VCaP (cell line): Measurements from ENCODE around the gene FGF9.

Source experiments
- H3K27ac ChIP-seq: fragments of 450-650 bp; 2 replicates; pipeline ENCODE4 v1.5.1; 2017
- TF ChIP-seq, protein P1 (sequence below): fragments of 450-650 bp; conservative IDR thresholded peaks from 2 replicates; pipeline ENCODE4 v1.5.1; 2017; ENCODE audit warnings: mild to moderate bottlenecking, moderate library complexity

FGF9 gene

DNA sequence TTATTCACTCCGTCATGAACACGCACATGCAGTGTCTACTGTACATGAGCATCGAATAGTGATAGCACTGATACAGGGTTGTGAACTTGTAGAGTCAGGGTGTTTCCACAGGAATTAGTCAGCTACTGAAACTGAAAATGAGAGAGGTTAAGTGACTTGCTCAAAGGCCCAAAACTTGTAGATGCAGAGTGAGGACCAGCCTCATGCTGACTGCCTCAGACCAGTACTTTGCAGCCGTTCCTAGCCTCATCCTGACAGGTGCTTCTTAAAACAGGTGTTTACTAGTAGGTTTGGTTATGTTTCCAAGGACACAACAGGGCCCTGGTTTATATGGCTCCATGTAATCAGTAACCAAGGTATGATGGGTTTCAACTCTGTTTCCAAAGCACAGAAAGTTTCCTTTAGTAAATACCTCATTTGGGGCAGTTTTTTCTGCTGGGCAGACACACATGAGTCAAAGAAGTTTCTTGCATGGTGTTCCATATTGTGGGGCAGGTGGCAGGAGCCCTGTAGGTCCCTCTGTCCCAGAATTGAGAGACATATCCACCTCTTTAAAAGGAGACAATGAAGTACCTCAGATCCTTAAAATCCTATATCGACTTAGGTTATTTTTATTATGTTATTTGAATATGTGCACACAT lies 16.0 kb downstream of the FGF9 start:
- TF ChIP-seq, protein P1, sequence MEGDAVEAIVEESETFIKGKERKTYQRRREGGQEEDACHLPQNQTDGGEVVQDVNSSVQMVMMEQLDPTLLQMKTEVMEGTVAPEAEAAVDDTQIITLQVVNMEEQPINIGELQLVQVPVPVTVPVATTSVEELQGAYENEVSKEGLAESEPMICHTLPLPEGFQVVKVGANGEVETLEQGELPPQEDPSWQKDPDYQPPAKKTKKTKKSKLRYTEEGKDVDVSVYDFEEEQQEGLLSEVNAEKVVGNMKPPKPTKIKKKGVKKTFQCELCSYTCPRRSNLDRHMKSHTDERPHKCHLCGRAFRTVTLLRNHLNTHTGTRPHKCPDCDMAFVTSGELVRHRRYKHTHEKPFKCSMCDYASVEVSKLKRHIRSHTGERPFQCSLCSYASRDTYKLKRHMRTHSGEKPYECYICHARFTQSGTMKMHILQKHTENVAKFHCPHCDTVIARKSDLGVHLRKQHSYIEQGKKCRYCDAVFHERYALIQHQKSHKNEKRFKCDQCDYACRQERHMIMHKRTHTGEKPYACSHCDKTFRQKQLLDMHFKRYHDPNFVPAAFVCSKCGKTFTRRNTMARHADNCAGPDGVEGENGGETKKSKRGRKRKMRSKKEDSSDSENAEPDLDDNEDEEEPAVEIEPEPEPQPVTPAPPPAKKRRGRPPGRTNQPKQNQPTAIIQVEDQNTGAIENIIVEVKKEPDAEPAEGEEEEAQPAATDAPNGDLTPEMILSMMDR = no peak
- H3K27ac ChIP-seq = no peak overlapping the region

DNA sequence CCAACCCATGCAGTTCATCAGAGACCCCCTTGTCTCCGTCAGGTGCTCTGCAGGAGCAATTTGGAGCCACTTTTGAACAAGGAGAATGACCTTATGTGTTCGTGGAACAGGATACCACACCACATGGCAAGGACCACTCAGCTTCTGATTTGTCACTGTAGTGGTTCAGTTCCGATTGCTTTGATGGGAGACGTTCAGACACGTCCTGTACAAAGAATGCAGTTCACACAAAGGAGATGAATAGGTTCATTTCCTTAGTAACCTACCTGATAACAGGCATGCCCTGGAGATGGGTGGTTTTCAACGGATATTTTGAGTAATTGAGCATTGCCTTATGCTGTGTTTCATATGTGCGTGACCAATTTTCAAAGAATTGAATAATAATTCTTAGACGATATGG lies 17.2 kb downstream of the FGF9 start:
- TF ChIP-seq, protein P1 = no peak
- H3K27ac ChIP-seq = no peak overlapping the region

DNA sequence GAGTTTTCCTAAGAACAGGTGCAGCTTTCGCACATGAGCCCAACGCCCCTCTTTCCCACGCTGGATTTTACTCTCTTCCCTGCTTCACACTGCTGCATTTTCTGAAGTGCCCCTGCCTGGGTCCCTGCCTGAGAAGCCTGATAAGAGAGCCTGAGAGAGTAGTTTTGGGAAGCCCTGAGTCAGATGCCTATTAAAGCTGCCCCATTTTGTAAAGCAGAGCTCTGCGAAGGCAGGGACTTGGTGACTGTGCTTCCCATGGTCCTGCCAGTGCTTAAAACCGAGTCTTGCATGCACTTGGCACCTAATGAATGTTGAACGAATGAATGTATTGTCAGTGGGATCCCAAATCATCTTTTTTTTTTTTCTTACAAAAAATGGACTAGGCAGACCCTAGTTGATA lies 18.2 kb downstream of the FGF9 start:
- TF ChIP-seq, protein P1 = no peak

DNA sequence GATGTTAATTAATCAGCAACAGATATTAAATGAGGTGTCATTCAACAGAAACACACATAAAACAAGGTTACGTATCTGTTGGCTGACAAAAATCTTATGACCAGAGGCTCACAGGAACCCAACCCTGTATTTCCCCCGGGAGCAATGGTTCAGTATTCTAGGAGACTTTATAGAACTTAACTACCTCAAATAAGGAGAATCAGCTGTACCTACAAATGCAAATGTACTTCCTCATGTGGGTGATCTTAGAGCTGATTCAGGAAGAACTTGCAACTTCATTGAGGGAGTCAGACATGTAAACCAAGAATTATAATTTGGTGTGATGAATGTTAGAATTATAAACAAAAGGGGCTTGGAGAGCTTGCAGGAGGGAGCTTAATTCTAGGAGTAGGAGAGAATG lies 20.1 kb downstream of the FGF9 start:
- TF ChIP-seq, protein P1 = no peak

More for the DNA sequence above, 18.2 kb downstream of the FGF9 start:
- no peak overlapping the region for H3K27ac ChIP-seq

DNA sequence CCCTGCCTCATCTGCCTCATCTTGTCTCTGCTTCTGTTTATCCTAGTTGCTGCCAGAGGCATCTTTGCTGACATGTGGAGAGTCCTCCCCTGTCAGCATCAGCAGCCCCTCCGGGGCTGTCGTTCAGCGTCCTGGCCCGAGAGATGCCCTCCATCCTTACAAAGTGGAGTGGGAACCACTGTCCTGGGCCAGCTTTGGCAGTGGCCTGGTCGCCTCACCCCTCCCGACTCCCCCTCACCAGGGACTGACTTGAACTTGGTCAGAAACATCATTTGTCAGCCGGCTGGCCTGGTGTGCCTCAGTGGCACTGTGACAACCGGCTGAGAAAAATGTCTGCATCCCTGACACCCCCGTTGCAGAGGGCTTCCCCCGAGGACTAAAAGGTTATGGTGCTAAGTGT lies 20.6 kb downstream of the FGF9 start:
- no peak overlapping the region for H3K27ac ChIP-seq
- TF ChIP-seq, protein P1 = no peak

More for the DNA sequence above, 20.1 kb downstream of the FGF9 start:
- no peak overlapping the region for H3K27ac ChIP-seq

DNA sequence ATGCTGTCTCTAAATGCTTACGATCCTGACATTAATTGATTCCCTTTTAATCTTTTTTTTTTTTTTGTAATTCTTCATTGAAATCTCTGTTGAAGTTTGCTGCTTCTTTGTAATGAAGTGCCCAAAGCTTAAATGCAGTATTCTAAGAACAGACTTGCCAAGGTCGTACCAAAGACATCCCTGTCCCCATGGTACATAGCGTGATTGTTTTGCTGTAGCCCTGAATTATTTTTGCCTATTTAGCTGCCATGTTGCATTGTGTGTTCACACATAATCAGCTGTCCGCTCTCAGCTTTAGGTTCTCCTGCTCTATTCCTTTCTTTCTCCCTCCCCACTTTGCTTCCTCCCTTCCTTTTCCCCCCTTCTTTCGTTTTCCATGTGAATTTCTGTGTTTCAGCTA lies 21.1 kb downstream of the FGF9 start:
- TF ChIP-seq, protein P1 = no peak
- H3K27ac ChIP-seq = no peak overlapping the region

DNA sequence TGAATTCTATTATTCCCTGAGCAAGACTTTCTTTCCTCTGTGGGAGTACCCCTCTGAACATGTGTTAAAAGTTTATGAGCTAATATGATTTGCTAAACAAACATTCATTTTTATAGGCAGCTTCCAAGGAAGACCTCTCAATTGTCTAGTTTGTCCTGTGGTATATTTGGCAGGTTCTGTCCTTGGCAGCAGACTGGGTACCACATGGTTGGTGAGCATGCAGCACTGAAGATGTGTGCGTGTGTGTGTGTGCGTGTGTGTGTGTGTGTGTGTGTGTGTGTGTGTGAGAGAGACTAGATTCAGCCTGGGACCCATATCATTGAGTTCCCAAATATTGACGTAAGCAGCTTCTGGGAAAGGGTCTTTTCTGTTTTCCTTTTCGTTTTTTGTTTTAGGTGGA lies 24.0 kb downstream of the FGF9 start:
- no peak overlapping the region for H3K27ac ChIP-seq
- TF ChIP-seq, protein P1 = no peak
